ENCODE data around the gene S100A6.
"Not testable (repeated sequence)": the region's sequence is repeated elsewhere in the genome, so short reads cannot be mapped to it uniquely, and the experiment has no call there.

Gene S100A6

GRCh38 chr1:153526132-153526543 is 9.7 kb downstream of the S100A6 start:
- DNase-seq = no peak

GRCh38 chr1:153525088-153525728 is 10.6 kb downstream of the S100A6 start:
- DNase-seq = no peak

- DNase-seq = not testable (repeated sequence)
These were observed 13.3 kb downstream of the S100A6 start for GRCh38 chr1:153522353-153523048.

- DNase-seq = not testable (repeated sequence)
These were observed 14.0 kb downstream of the S100A6 start for GRCh38 chr1:153521808-153522207.

- DNase-seq = no peak
These were observed 14.8 kb downstream of the S100A6 start for GRCh38 chr1:153520818-153521476.

GRCh38 chr1:153520137-153520691 is 15.6 kb downstream of the S100A6 start:
- not testable (repeated sequence) for DNase-seq

GRCh38 chr1:153519242-153519641 is 16.5 kb downstream of the S100A6 start:
- DNase-seq = no peak

- DNase-seq = no peak
These were observed 20.0 kb downstream of the S100A6 start for GRCh38 chr1:153515504-153516394.

- DNase-seq = no peak
These were observed 22.1 kb downstream of the S100A6 start for GRCh38 chr1:153513666-153514065.

- DNase-seq = no peak
These were observed 22.8 kb downstream of the S100A6 start for GRCh38 chr1:153513023-153513422.

GRCh38 chr1:153510984-153511410 is 24.8 kb downstream of the S100A6 start:
- peak; percentile 57 for DNase-seq

GRCh38 chr1:153509729-153510354 is 25.9 kb downstream of the S100A6 start:
- DNase-seq = no peak

GRCh38 chr1:153509036-153509435 is 26.8 kb downstream of the S100A6 start:
- DNase-seq = no peak

GRCh38 chr1:153507926-153508583 is 27.7 kb downstream of the S100A6 start:
- DNase-seq = no peak

- DNase-seq = no peak
These were observed 28.9 kb downstream of the S100A6 start for GRCh38 chr1:153506831-153507413.

GRCh38 chr1:153506386-153506785 is 29.4 kb downstream of the S100A6 start:
- no peak for DNase-seq

- DNase-seq = no peak
These were observed 30.2 kb downstream of the S100A6 start for GRCh38 chr1:153505576-153505975.

GRCh38 chr1:153503766-153504165 is 32.0 kb downstream of the S100A6 start:
- no peak for DNase-seq

- DNase-seq = no peak
These were observed 37.0 kb downstream of the S100A6 start for GRCh38 chr1:153498746-153499145.

- no peak for DNase-seq
These were observed 40.3 kb downstream of the S100A6 start for GRCh38 chr1:153495536-153495935.

- DNase-seq = peak; percentile 81
These were observed 40.7 kb downstream of the S100A6 start for GRCh38 chr1:153494976-153495535.
